CD8-positive, alpha-beta memory T cell (primary cell): ENCODE results near the gene TGM5. TPM values are rescaled to one million over a fixed set of nuclear protein-coding genes. Genes with fewer than 3 reads are reported as not detected.
A peak's percentile ranks its signal among the peaks of the same experiment; 100 is the strongest.

Experiments
- CTCF ChIA-PET: fragments of 350-600 bp; sonication (Branson Sonifier 250); formaldehyde crosslinking; loops from one replicate; lab custom pipeline; 2021; ENCODE audit warnings: antibody characterized with exemption; lab: Charles Lee
- POLR2A ChIA-PET: fragments of 350-600 bp; sonication (Branson Sonifier 250); formaldehyde crosslinking; loops from one replicate; lab custom pipeline; 2021; ENCODE audit warnings: antibody characterized with exemption; lab: Charles Lee
- DNase-seq, 5 donors: peaks; one replicate each; pipeline versions ENCODE4 v3.0.0 to v3.0.0-alpha.2; 2020 to 2022; ENCODE audit warnings: mixed read lengths in 1 of 5
- H3K27ac ChIP-seq: one replicate; pipeline ENCODE4 v1.7.0; 2013; ENCODE audit warnings: low read depth, mild to moderate bottlenecking, low read length, moderate library complexity
- H3K27me3 ChIP-seq: 2 replicates; pipeline ENCODE4 v1.7.0; 2013; ENCODE audit warnings: low read length, mild to moderate bottlenecking; ENCODE audit not compliant: insufficient read depth, poor library complexity, severe bottlenecking
- H3K36me3 ChIP-seq: 2 replicates; pipeline ENCODE4 v1.7.0; 2013; ENCODE audit warnings: mild to moderate bottlenecking, low read length, moderate library complexity; ENCODE audit not compliant: insufficient read depth
- H3K4me1 ChIP-seq: 2 replicates; pipeline ENCODE4 v1.7.0; 2013; ENCODE audit warnings: mild to moderate bottlenecking, low read length, moderate library complexity; ENCODE audit not compliant: insufficient read depth
- H3K4me3 ChIP-seq: 2 replicates; pipeline ENCODE4 v1.7.0; 2013; ENCODE audit warnings: mild to moderate bottlenecking, low read length
- H3K9me3 ChIP-seq: 2 replicates; pipeline ENCODE4 v1.7.0; 2013; ENCODE audit warnings: mild to moderate bottlenecking, low read length
- H3K27ac Mint-ChIP-seq, 8 donors: one replicate each; pipeline ENCODE4 v1.8.0; 2020 to 2021; ENCODE audit warnings: mixed read lengths in 8 of 8, mild to moderate bottlenecking in 6 of 8, inconsistent platforms in 3 of 8, moderate library complexity in 3 of 8
- H3K27me3 Mint-ChIP-seq, 2 donors: one replicate each; pipeline ENCODE4 v1.8.0; 2020 to 2021; ENCODE audit warnings: mixed read lengths in 2 of 2, mild to moderate bottlenecking in 1 of 2, moderate library complexity in 1 of 2
- H3K36me3 Mint-ChIP-seq, 3 donors: one replicate each; pipeline ENCODE4 v1.8.0; 2020 to 2021; ENCODE audit warnings: mixed read lengths in 3 of 3, inconsistent platforms in 1 of 3, mild to moderate bottlenecking in 1 of 3
- H3K4me1 Mint-ChIP-seq, 3 donors: one replicate each; pipeline ENCODE4 v1.8.0; 2020 to 2021; ENCODE audit warnings: mixed read lengths in 3 of 3, inconsistent platforms in 1 of 3, mild to moderate bottlenecking in 1 of 3
- H3K4me3 Mint-ChIP-seq, 7 donors: one replicate each; pipeline ENCODE4 v1.8.0; 2020 to 2021; ENCODE audit warnings: mixed read lengths in 7 of 7, mild to moderate bottlenecking in 6 of 7, moderate library complexity in 4 of 7, inconsistent platforms in 2 of 7
- H3K9me3 Mint-ChIP-seq, 5 donors: one replicate each; pipeline ENCODE4 v1.8.0; 2020 to 2022; ENCODE audit warnings: mixed read lengths in 5 of 5, mild to moderate bottlenecking in 3 of 5, moderate library complexity in 2 of 5, inconsistent platforms in 1 of 5
- polyA plus RNA-seq: library from polyadenylated mRNA; unstranded; fragments of 300-500 nt; fragmentation: Illumina TruSeq; gene quantifications from one replicate; pipeline ENCODE4 v1.2.3, GENCODE V29; 2021
- total RNA-seq, 2 experiments: library from RNA; stranded (reverse); gene quantifications; one replicate each; pipeline ENCODE4 v1.2.3, GENCODE V29; 2021

Gene TGM5
- total and polyA plus RNA-seq, 3 experiments from 2014 or later = 0.18 TPM; not detected in 2

GRCh38 chr15:43250785-43251184 lies 15.9 kb downstream of the TGM5 start:
- Histone ChIP-seq H3K4me3 (no peak overlapping the region), H3K9me3 (no peaks in the 10 kb centered on the region), H3K27me3 (no peaks in the 10 kb centered on the region), H3K36me3 (no peaks in the 10 kb centered on the region), H3K4me1 (peaks cover 7% of the 10 kb centered on the region), H3K27ac (no peak overlapping the region)
- DNase-seq = no peak
- Mint-ChIP-seq H3K27ac (peak overlapping the region in 1 of 8 donors; percentile 47), H3K4me1 (peaks cover 19 to 23% (median 20%) of the 10 kb centered on the region in 3 donors), H3K27me3 (peaks cover 2 to 23% of the 10 kb centered on the region in 2 donors), H3K36me3 (peaks cover 0 to 3% (median 0%) of the 10 kb centered on the region in 3 donors), H3K9me3 (no peaks in the 10 kb centered on the region), H3K4me3 (no peak overlapping the region)
- CTCF ChIA-PET = interaction anchor here (0.7 kb wide), 1 partner anchor 25 kb away, joined by 3 read pairs; no protein-coding TSS in a partner anchor
- POLR2A ChIA-PET = no interaction called here

- Histone ChIP-seq H3K27me3 (no peaks in the 10 kb centered on the region), H3K4me1 (peaks cover 7% of the 10 kb centered on the region), H3K27ac (no peak overlapping the region), H3K36me3 (no peaks in the 10 kb centered on the region), H3K4me3 (no peak overlapping the region), H3K9me3 (no peaks in the 10 kb centered on the region)
- DNase-seq = no peak
- Mint-ChIP-seq H3K4me3 (no peak overlapping the region), H3K36me3 (peaks cover 0 to 3% (median 0%) of the 10 kb centered on the region in 3 donors), H3K27ac (peak overlapping the region in 1 of 8 donors; percentile 18), H3K4me1 (peaks cover 19 to 23% (median 19%) of the 10 kb centered on the region in 3 donors), H3K27me3 (peaks cover 2 to 18% of the 10 kb centered on the region in 2 donors), H3K9me3 (no peaks in the 10 kb centered on the region)
- CTCF ChIA-PET = no interaction called here
- POLR2A ChIA-PET = no interaction called here
Measured at GRCh38 chr15:43249699-43250203, 17.0 kb downstream of the TGM5 start.

- Histone ChIP-seq H3K27ac (no peak overlapping the region), H3K9me3 (no peaks in the 10 kb centered on the region), H3K4me3 (no peak overlapping the region), H3K4me1 (peaks cover 7% of the 10 kb centered on the region), H3K27me3 (no peaks in the 10 kb centered on the region), H3K36me3 (no peaks in the 10 kb centered on the region)
- Mint-ChIP-seq H3K36me3 (no peaks in the 10 kb centered on the region), H3K4me3 (no peak overlapping the region), H3K27me3 (peaks cover 0 to 13% of the 10 kb centered on the region in 2 donors), H3K4me1 (peaks cover 14 to 19% (median 15%) of the 10 kb centered on the region in 3 donors), H3K9me3 (no peaks in the 10 kb centered on the region), H3K27ac (peak overlapping the region in 1 of 8 donors; percentile 18)
- POLR2A ChIA-PET = no interaction called here
- DNase-seq = no peak
- CTCF ChIA-PET = no interaction called here
Measured at GRCh38 chr15:43249236-43249635, 17.5 kb downstream of the TGM5 start.

GRCh38 chr15:43246261-43246774 lies 20.4 kb downstream of the TGM5 start:
- Mint-ChIP-seq H3K9me3 (no peaks in the 10 kb centered on the region), H3K4me3 (no peak overlapping the region), H3K4me1 (peaks cover 0 to 8% (median 4%) of the 10 kb centered on the region in 3 donors), H3K27me3 (no peaks in the 10 kb centered on the region), H3K27ac (no peak overlapping the region), H3K36me3 (no peaks in the 10 kb centered on the region)
- Histone ChIP-seq H3K27me3 (no peaks in the 10 kb centered on the region), H3K36me3 (no peaks in the 10 kb centered on the region), H3K27ac (no peak overlapping the region), H3K9me3 (no peaks in the 10 kb centered on the region), H3K4me1 (no peaks in the 10 kb centered on the region), H3K4me3 (no peak overlapping the region)
- ChIA-PET CTCF (interaction anchor here (1.0 to 1.6 kb wide), 2 partner anchors 21 to 56 kb away, joined by 3 read pairs; partner anchors contain the start of gene TGM7), POLR2A (no interaction called here)
- DNase-seq = no peak

GRCh38 chr15:43244092-43244491 lies 22.6 kb downstream of the TGM5 start:
- no peaks in the 10 kb centered on the region for H3K4me1 ChIP-seq
- H3K9me3 Mint-ChIP-seq = no peaks in the 10 kb centered on the region
- H3K36me3 ChIP-seq = no peaks in the 10 kb centered on the region
- no peak overlapping the region for H3K4me3 Mint-ChIP-seq
- H3K27me3 Mint-ChIP-seq = peaks cover 3% of the 10 kb centered on the region in 2 donors
- POLR2A ChIA-PET = no interaction called here
- H3K4me3 ChIP-seq = no peak overlapping the region
- no peak overlapping the region for H3K27ac Mint-ChIP-seq
- H3K4me1 Mint-ChIP-seq = peaks cover 0 to 3% (median 0%) of the 10 kb centered on the region in 3 donors
- H3K27ac ChIP-seq = no peak overlapping the region
- no peak for DNase-seq
- no peaks in the 10 kb centered on the region for H3K36me3 Mint-ChIP-seq
- no peaks in the 10 kb centered on the region for H3K9me3 ChIP-seq
- CTCF ChIA-PET = no interaction called here
- no peaks in the 10 kb centered on the region for H3K27me3 ChIP-seq

GRCh38 chr15:43243020-43243645 lies 23.6 kb downstream of the TGM5 start:
- Mint-ChIP-seq H3K4me3 (no peak overlapping the region), H3K9me3 (no peaks in the 10 kb centered on the region), H3K27me3 (peaks cover 4 to 8% of the 10 kb centered on the region in 2 donors), H3K4me1 (peaks cover 0 to 3% (median 0%) of the 10 kb centered on the region in 3 donors), H3K27ac (peak overlapping the region in 1 of 8 donors; percentile 7), H3K36me3 (no peaks in the 10 kb centered on the region)
- Histone ChIP-seq H3K27ac (no peak overlapping the region), H3K27me3 (no peaks in the 10 kb centered on the region), H3K36me3 (no peaks in the 10 kb centered on the region), H3K4me1 (no peaks in the 10 kb centered on the region), H3K9me3 (no peaks in the 10 kb centered on the region), H3K4me3 (no peak overlapping the region)
- POLR2A ChIA-PET = no interaction called here
- CTCF ChIA-PET = interaction anchor here (1.4 to 2.5 kb wide), 2 partner anchors 18 to 42 kb away, joined by 3 to 9 read pairs; no protein-coding TSS in a partner anchor
- no peak for DNase-seq

GRCh38 chr15:43242616-43243015 lies 24.1 kb downstream of the TGM5 start:
- CTCF ChIA-PET = interaction anchor here (1.4 to 2.5 kb wide), 2 partner anchors 17 to 42 kb away, joined by 3 to 9 read pairs; no protein-coding TSS in a partner anchor
- POLR2A ChIA-PET = no interaction called here
- H3K27me3 Mint-ChIP-seq = peaks cover 4 to 14% of the 10 kb centered on the region in 2 donors

GRCh38 chr15:43241100-43241499 lies 25.6 kb downstream of the TGM5 start:
- DNase-seq = no peak
- ChIA-PET CTCF (interaction anchor here (1.0 to 2.5 kb wide), 2 partner anchors 9 to 16 kb away, joined by 3 to 9 read pairs; no protein-coding TSS in a partner anchor), POLR2A (no interaction called here)
- no peaks in the 10 kb centered on the region for H3K36me3 Mint-ChIP-seq
- peaks cover 4 to 14% of the 10 kb centered on the region in 2 donors for H3K27me3 Mint-ChIP-seq
- no peaks in the 10 kb centered on the region for H3K27me3 ChIP-seq
- H3K4me1 Mint-ChIP-seq = peaks cover 0 to 3% (median 0%) of the 10 kb centered on the region in 3 donors
- no peak overlapping the region for H3K27ac ChIP-seq
- H3K36me3 ChIP-seq = no peaks in the 10 kb centered on the region
- H3K9me3 ChIP-seq = no peaks in the 10 kb centered on the region
- H3K4me3 Mint-ChIP-seq = no peak overlapping the region
- no peak overlapping the region for H3K27ac Mint-ChIP-seq
- H3K9me3 Mint-ChIP-seq = no peaks in the 10 kb centered on the region
- no peak overlapping the region for H3K4me3 ChIP-seq
- H3K4me1 ChIP-seq = no peaks in the 10 kb centered on the region

More at GRCh38 chr15:43242616-43243015, 24.1 kb downstream of the TGM5 start:
- H3K27ac ChIP-seq = no peak overlapping the region
- H3K4me1 ChIP-seq = no peaks in the 10 kb centered on the region
- H3K9me3 Mint-ChIP-seq = no peaks in the 10 kb centered on the region
- H3K4me3 Mint-ChIP-seq = no peak overlapping the region
- peaks cover 0 to 3% (median 0%) of the 10 kb centered on the region in 3 donors for H3K4me1 Mint-ChIP-seq
- no peaks in the 10 kb centered on the region for H3K36me3 Mint-ChIP-seq
- H3K4me3 ChIP-seq = no peak overlapping the region
- no peaks in the 10 kb centered on the region for H3K9me3 ChIP-seq
- no peaks in the 10 kb centered on the region for H3K36me3 ChIP-seq
- H3K27me3 ChIP-seq = no peaks in the 10 kb centered on the region
- H3K27ac Mint-ChIP-seq = no peak overlapping the region
- DNase-seq = no peak
